GM13977 (cell line): ENCODE results near the gene CTBP2.

Experiments used
- DNase-seq: peaks from one replicate; pipeline ENCODE4 v3.0.0; 2012; ENCODE audit warnings: low spot score
- CTCF ChIP-seq: IDR thresholded peaks from 2 replicates; pipeline ENCODE4 v1.5.1; 2012; ENCODE audit warnings: mild to moderate bottlenecking, control low read depth; ENCODE audit not compliant: insufficient read depth; ENCODE audit errors: extremely low read depth, missing control alignments
- in situ Hi-C: fragments of 300-500 bp; cut with MboI; formaldehyde crosslinking; loops from one replicate; pipeline ENCODE4 v1.12.0; 2022; ENCODE audit warnings: low sequenced_read_pairs, low pct_unique_long_range_greater_than_20kb, mixed read lengths, inconsistent platforms; ENCODE audit not compliant: unreplicated experiment

CTBP2 gene

DNA sequence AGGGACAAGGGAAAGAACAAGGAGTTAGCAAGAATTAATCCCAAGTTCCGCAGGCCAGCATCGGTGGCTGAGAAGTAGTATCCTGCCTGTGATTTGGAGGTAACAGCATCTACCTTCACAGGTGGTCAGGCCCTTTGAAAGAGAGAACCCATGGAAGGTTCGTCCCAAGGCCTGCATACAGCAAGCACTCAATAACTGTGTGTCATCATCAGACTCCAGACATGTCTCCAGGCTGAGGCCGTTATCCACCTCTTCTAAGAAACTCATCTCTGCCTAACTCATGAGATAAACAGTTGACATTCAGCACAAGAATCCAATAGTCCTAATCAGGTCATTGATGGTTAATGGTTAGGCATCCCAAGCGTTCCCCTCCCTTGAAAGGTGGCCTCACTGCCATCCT, 45.0 kb downstream of the CTBP2 start:
- no peak for DNase-seq
- in situ Hi-C loops: no loop called here
- TF ChIP-seq CTCF: no peak

GRCh38 chr10:125114761-125115391, 45.5 kb downstream of the CTBP2 start:
- in situ Hi-C loops: no loop called here
- no peak for DNase-seq
- no peak for TF ChIP-seq CTCF

DNA sequence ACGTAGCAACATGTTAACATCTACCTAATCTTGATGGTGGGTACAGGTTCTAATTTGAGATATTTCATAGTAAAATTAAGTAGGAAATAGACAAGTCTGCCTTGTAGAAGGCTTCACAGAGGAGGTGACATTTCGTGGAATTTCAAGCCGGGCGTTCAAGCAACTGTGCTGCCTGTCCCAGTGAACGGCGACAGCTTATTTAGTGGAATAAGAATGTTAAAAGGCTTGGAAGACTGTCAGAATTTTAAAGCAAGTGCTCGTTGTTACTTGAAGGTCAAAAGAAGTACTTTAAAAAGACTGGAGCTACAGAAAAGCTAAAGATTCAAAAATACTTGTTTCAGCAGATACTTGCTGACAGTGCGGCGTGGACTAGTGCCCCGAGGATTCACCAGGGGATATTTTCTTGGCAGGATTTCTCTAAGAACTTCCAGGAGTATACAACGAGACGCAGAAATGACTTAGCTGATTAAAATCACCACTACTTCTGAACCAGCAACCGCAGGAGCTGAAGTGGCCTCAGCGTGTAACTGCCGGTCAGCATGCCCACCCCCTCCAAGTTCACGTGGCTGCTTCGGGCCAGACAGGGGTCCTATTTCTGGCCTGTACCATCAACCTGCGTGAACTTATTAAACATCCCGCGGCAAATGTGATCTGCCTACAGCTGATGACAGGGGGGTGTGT, 46.5 kb downstream of the CTBP2 start:
- TF ChIP-seq CTCF: no peak
- in situ Hi-C loops: no loop called here
- DNase-seq: no peak

DNA sequence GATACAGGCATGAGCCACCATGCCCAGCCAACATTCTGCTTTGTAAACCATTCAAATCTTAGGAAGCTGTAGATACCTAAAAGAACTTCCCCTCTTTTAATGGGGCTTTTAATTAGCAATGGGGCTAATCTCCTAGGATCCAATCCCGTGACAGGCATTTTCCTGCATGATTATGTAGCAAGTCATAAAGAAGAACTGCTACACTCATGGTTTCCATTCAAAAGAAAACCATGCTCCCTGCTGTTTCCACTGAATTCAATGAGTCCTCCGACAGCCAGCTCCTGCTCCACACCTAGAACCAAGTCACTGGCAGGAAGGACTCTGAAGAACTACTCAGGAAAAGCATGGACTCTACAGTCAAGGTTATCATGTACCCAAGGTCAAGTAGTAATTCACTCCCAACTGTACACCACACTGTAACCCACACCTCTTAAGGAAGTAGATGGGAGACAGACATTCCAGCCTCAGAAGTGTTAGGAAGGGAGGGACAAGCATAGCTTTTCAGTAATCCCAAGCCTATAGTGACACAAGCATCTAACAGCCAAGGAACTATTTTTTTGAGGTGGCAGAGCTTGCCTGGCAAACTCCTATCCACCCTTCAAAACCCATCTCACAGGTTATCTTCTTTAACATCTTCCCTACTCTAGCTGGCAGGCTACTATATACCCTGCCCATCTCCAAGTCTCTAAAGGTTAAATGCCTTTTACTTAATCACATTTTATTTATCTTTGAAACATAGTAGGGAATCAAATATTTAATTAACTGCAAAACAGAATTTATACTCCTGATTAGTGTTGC, 47.5 kb downstream of the CTBP2 start:
- in situ Hi-C loops: no loop called here
- no peak for TF ChIP-seq CTCF
- no peak for DNase-seq

DNA sequence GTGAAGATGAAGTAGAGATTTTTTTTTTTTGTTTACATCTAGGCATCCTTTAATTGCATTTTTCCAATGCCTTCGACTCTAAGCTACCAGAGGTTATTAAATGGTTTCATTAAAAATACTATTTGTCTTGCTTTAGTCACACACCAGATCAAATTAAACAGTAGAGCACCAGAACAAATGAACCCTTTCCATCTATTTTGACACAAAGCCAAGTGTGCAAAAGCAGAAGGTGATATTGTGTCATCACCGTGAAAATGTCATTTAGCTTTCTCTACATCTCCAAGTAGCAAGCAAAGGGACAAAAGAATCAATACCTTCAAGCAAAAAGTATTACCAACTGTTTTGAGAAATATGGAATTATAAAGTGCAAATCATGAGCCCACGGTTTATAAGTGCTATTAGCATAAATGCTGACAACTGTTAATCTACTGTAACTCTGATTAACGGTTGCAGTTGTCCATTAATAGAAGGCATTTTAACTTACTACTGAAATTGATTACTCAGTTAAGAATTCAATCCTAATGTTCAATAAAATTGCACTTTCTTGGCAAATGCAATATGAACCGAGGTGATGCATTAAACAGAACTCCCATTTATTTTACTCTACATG, 49.1 kb downstream of the CTBP2 start:
- in situ Hi-C loops: no loop called here

More for the DNA sequence above, 49.1 kb downstream of the CTBP2 start:
- no peak for TF ChIP-seq CTCF
- DNase-seq: no peak
